H9 (cell line): Measurements from ENCODE around the gene EPHA2. TPM values are rescaled to one million over a fixed set of nuclear protein-coding genes. Genes with fewer than 3 reads are reported as not detected.

Source experiments
- DNase-seq: peaks from one replicate; pipeline ENCODE4 v3.0.0-alpha.2; 2017
- H2AFZ ChIP-seq: one replicate; pipeline ENCODE4 v1.6.1; 2013; ENCODE audit warnings: mild to moderate bottlenecking, low read length, control low read depth, moderate library complexity
- H2AK5ac ChIP-seq: 2 replicates; pipeline ENCODE4 v1.6.1; 2013; ENCODE audit warnings: low read length, control low read depth, mixed read lengths; ENCODE audit not compliant: insufficient read length
- H2BK120ac ChIP-seq: one replicate; pipeline ENCODE4 v1.6.1; 2013; ENCODE audit warnings: low read depth, mild to moderate bottlenecking, low read length, control low read depth, inconsistent platforms; ENCODE audit not compliant: poor library complexity, severe bottlenecking
- H2BK12ac ChIP-seq: 2 replicates; pipeline ENCODE4 v1.6.1; 2013; ENCODE audit warnings: low read length, control low read depth, mixed read lengths, low read depth; ENCODE audit not compliant: insufficient read length
- H2BK15ac ChIP-seq: 2 replicates; pipeline ENCODE4 v1.6.1; 2013; ENCODE audit warnings: low read depth, low read length, control low read depth
- H2BK20ac ChIP-seq: one replicate; pipeline ENCODE4 v1.6.1; 2013; ENCODE audit warnings: low read depth, mild to moderate bottlenecking, low read length, control low read depth, inconsistent platforms; ENCODE audit not compliant: poor library complexity, severe bottlenecking
- H2BK5ac ChIP-seq: 2 replicates; pipeline ENCODE4 v1.6.1; 2013; ENCODE audit warnings: low read length, control low read depth, mixed read lengths; ENCODE audit not compliant: insufficient read length
- H3K14ac ChIP-seq: 2 replicates; pipeline ENCODE4 v1.6.1; 2013; ENCODE audit warnings: low read length, control low read depth; ENCODE audit not compliant: insufficient read depth
- H3K18ac ChIP-seq: 2 replicates; pipeline ENCODE4 v1.6.1; 2013; ENCODE audit warnings: low read depth, mild to moderate bottlenecking, mixed read lengths, low read length, control low read depth; ENCODE audit not compliant: insufficient read length
- H3K23ac ChIP-seq: 2 replicates; pipeline ENCODE4 v1.6.1; 2013; ENCODE audit warnings: low read length, control low read depth, mixed read lengths, low read depth; ENCODE audit not compliant: insufficient read length
- H3K23me2 ChIP-seq: 2 replicates; pipeline ENCODE4 v1.6.1; 2013; ENCODE audit warnings: low read depth, mild to moderate bottlenecking, mixed read lengths, low read length, control low read depth; ENCODE audit not compliant: insufficient read length, poor library complexity, severe bottlenecking
- H3K27ac ChIP-seq: 2 replicates; pipeline ENCODE4 v1.5.1; 2013; ENCODE audit warnings: low read length, control low read depth, mixed read lengths, low read depth; ENCODE audit not compliant: insufficient read length
- H3K27me3 ChIP-seq: 2 replicates; pipeline ENCODE4 v1.6.1; 2013; ENCODE audit warnings: low read length, control low read depth, inconsistent platforms; ENCODE audit not compliant: insufficient read depth
- H3K4ac ChIP-seq: 2 replicates; pipeline ENCODE4 v1.6.1; 2013; ENCODE audit warnings: low read depth, mild to moderate bottlenecking, control low read depth, inconsistent platforms, low read length, moderate library complexity
- H3K4me1 ChIP-seq: 2 replicates; pipeline ENCODE4 v1.6.1; 2013; ENCODE audit warnings: low read length, control low read depth, inconsistent platforms; ENCODE audit not compliant: insufficient read depth
- H3K4me2 ChIP-seq: 2 replicates; pipeline ENCODE4 v1.6.1; 2013; ENCODE audit warnings: low read length, control low read depth, mixed read lengths; ENCODE audit not compliant: insufficient read length, insufficient read depth
- H3K56ac ChIP-seq: 2 replicates; pipeline ENCODE4 v1.6.1; 2013; ENCODE audit warnings: low read depth, mild to moderate bottlenecking, mixed read lengths, low read length, control low read depth; ENCODE audit not compliant: insufficient read length
- H3K79me1 ChIP-seq: 2 replicates; pipeline ENCODE4 v1.6.1; 2013; ENCODE audit warnings: low read depth, mild to moderate bottlenecking, moderate library complexity, low read length, control low read depth, inconsistent platforms; ENCODE audit not compliant: insufficient read depth, poor library complexity, severe bottlenecking
- H3K79me2 ChIP-seq: 2 replicates; pipeline ENCODE4 v1.6.1; 2013; ENCODE audit warnings: low read length, control low read depth, inconsistent platforms; ENCODE audit not compliant: insufficient read depth
- H3K9ac ChIP-seq: 2 replicates; pipeline ENCODE4 v1.6.1; 2013; ENCODE audit warnings: low read length, control low read depth, mixed read lengths; ENCODE audit not compliant: insufficient read length; ENCODE audit errors: extremely low read depth
- H3K9me3 ChIP-seq: one replicate; pipeline ENCODE4 v1.6.1; 2013; ENCODE audit warnings: low read depth, low read length, inconsistent platforms; ENCODE audit not compliant: control insufficient read depth
- H3T11ph ChIP-seq: one replicate; pipeline ENCODE4 v1.6.1; 2013; ENCODE audit warnings: mild to moderate bottlenecking, low read length, control low read depth, inconsistent platforms
- H4K20me1 ChIP-seq: one replicate; pipeline ENCODE4 v1.6.1; 2013; ENCODE audit not compliant: control insufficient read depth, insufficient read length, insufficient read depth
- H4K5ac ChIP-seq: 2 replicates; pipeline ENCODE4 v1.6.1; 2013; ENCODE audit warnings: low read depth, mild to moderate bottlenecking, mixed read lengths, low read length, control low read depth; ENCODE audit not compliant: insufficient read length
- H4K8ac ChIP-seq: replicated peaks from 2 replicates; pipeline ENCODE4 v1.6.1; 2013; ENCODE audit warnings: low read length, control low read depth, mixed read lengths, low read depth; ENCODE audit not compliant: insufficient read length
- H4K91ac ChIP-seq: 2 replicates; pipeline ENCODE4 v1.6.1; 2013; ENCODE audit warnings: low read depth, mild to moderate bottlenecking, moderate library complexity, mixed read lengths, low read length, control low read depth; ENCODE audit not compliant: insufficient read length
- H3K27ac Mint-ChIP-seq, 3 experiments: 2 replicates in 2 of 3; 3 replicates in 1 of 3; pipeline ENCODE4 v1.8.0; 2020 to 2021; ENCODE audit warnings: mixed read lengths in 3 of 3, mild to moderate bottlenecking in 1 of 3, moderate library complexity in 1 of 3
- H3K27me3 Mint-ChIP-seq: 2 replicates; pipeline ENCODE4 v1.8.0; 2021; ENCODE audit warnings: low read depth, mild to moderate bottlenecking, moderate library complexity, mixed read lengths
- H3K36me3 Mint-ChIP-seq, 3 experiments: 2 replicates in 2 of 3; 3 replicates in 1 of 3; pipeline ENCODE4 v1.8.0; 2020 to 2021; ENCODE audit warnings: low read depth in 3 of 3, mixed read lengths in 3 of 3; ENCODE audit not compliant: insufficient read depth in 1 of 3
- H3K4me1 Mint-ChIP-seq, 2 experiments: 2 replicates each; pipeline ENCODE4 v1.8.0; 2020; ENCODE audit warnings: mixed read lengths in 2 of 2
- H3K4me3 Mint-ChIP-seq, 2 experiments: 2 replicates in 1 of 2; 3 replicates in 1 of 2; pipeline ENCODE4 v1.8.0; 2020 to 2021; ENCODE audit warnings: mild to moderate bottlenecking in 2 of 2, mixed read lengths in 2 of 2, moderate library complexity in 1 of 2
- H3K9me3 Mint-ChIP-seq, 2 experiments: 2 replicates in 1 of 2; 3 replicates in 1 of 2; pipeline ENCODE4 v1.8.0; 2020; ENCODE audit warnings: mild to moderate bottlenecking in 2 of 2, mixed read lengths in 2 of 2, moderate library complexity in 1 of 2
- WGBS: extraction: QIAGEN DNeasy Blood & Tissue Kit; methylation state at CpG from one replicate; pipeline ENCODE4 v1.1.7; 2013; ENCODE audit warnings: missing lambda C conversion rate, low lambda C conversion rate, mixed read lengths; ENCODE audit not compliant: insufficient read length; ENCODE audit errors: extremely low coverage; 5-methylcytosine and 5-hydroxymethylcytosine counted together
- total RNA-seq: library from RNA; stranded (reverse); gene quantifications from 2 replicates; pipeline ENCODE4 v1.2.1, GENCODE V29; 2021
- TF ChIP-seq, protein P1 (sequence below): fragments of 200-600 bp; sonication (generic); conservative IDR thresholded peaks from 3 replicates; pipeline ENCODE4 v1.8.0; 2021; ENCODE audit warnings: antibody characterized with exemption, mild to moderate bottlenecking

EPHA2 gene
- total RNA-seq, 1 experiment from 2014 or later: 33.1 TPM

- Mint-ChIP-seq H3K27me3 (no peaks in the 10 kb centered on the region), H3K4me1 (peaks cover 7 to 17% of the 10 kb centered on the region in 2 experiments), H3K27ac (peak overlapping the region in 2 of 3 experiments; percentile 5 to 36; a peak in 3 of 7 replicates), H3K36me3 (peaks cover 11 to 50% (median 19%) of the 10 kb centered on the region in 3 experiments; a peak in 6 of 7 replicates), H3K4me3 (no peak overlapping the region), H3K9me3 (no peaks in the 10 kb centered on the region)
- H3K9me3 ChIP-seq: no peaks in the 10 kb centered on the region
- no peak overlapping the region for H2BK12ac ChIP-seq
- no peak overlapping the region for H3K27ac ChIP-seq
- no peak overlapping the region for H3K23ac ChIP-seq
- H2BK120ac ChIP-seq: no peak overlapping the region
- no peaks in the 10 kb centered on the region for H3K4me1 ChIP-seq
- peaks cover 10% of the 10 kb centered on the region for H3K23me2 ChIP-seq
- no peak overlapping the region for H4K91ac ChIP-seq
- H3K18ac ChIP-seq: no peak overlapping the region
- DNase-seq: no peak
- H2BK20ac ChIP-seq: no peak overlapping the region
- no peaks in the 10 kb centered on the region for H4K20me1 ChIP-seq
- no peak overlapping the region for H3K56ac ChIP-seq
- TF ChIP-seq, protein P1, sequence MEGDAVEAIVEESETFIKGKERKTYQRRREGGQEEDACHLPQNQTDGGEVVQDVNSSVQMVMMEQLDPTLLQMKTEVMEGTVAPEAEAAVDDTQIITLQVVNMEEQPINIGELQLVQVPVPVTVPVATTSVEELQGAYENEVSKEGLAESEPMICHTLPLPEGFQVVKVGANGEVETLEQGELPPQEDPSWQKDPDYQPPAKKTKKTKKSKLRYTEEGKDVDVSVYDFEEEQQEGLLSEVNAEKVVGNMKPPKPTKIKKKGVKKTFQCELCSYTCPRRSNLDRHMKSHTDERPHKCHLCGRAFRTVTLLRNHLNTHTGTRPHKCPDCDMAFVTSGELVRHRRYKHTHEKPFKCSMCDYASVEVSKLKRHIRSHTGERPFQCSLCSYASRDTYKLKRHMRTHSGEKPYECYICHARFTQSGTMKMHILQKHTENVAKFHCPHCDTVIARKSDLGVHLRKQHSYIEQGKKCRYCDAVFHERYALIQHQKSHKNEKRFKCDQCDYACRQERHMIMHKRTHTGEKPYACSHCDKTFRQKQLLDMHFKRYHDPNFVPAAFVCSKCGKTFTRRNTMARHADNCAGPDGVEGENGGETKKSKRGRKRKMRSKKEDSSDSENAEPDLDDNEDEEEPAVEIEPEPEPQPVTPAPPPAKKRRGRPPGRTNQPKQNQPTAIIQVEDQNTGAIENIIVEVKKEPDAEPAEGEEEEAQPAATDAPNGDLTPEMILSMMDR: no peak
- no peak overlapping the region for H2AK5ac ChIP-seq
- no peak overlapping the region for H3K14ac ChIP-seq
- H2BK15ac ChIP-seq: no peak overlapping the region
- H2AFZ ChIP-seq: no peak overlapping the region
- H3K9ac ChIP-seq: no peak overlapping the region
- no peak overlapping the region for H3K4me2 ChIP-seq
- H4K8ac ChIP-seq: no peak overlapping the region
- WGBS: no CpG with 5 or more reads among the region's 3 CpGs
- no peaks in the 10 kb centered on the region; the same call in 1 of the 2 replicates for H3K79me2 ChIP-seq
- H2BK5ac ChIP-seq: no peak overlapping the region
- H3T11ph ChIP-seq: no peak overlapping the region
- H4K5ac ChIP-seq: no peak overlapping the region
- no peak overlapping the region for H3K4ac ChIP-seq
- no peaks in the 10 kb centered on the region for H3K27me3 ChIP-seq
- H3K79me1 ChIP-seq: no peaks in the 10 kb centered on the region
These were observed 47.7 kb upstream of the EPHA2 start for GRCh38 chr1:16203550-16203949.
